Common myeloid progenitor, CD34-positive (primary cell): ENCODE results near the gene PSG4.
"Not testable (repeated sequence)": the region's sequence is repeated elsewhere in the genome, so short reads cannot be mapped to it uniquely, and the experiment has no call there.

Source experiments
- CTCF ChIA-PET: fragments of 350-600 bp; sonication (Branson Sonifier 250); formaldehyde crosslinking; loops from one replicate; lab custom pipeline; 2021; ENCODE audit warnings: antibody characterized with exemption; lab: Charles Lee
- POLR2A ChIA-PET: fragments of 350-600 bp; sonication (Branson Sonifier 250); formaldehyde crosslinking; loops from one replicate; lab custom pipeline; 2021; ENCODE audit warnings: antibody characterized with exemption; lab: Charles Lee
- DNase-seq, 3 donors: peaks; one replicate each; pipeline versions ENCODE4 v3.0.0 to v3.0.0-alpha.2; 2013
- H3K27ac ChIP-seq, 2 experiments: 1 replicate in 1 of 2; 2 replicates in 1 of 2; pipeline ENCODE4 v1.7.0; 2013; ENCODE audit warnings: inconsistent platforms in 2 of 2, low read length in 2 of 2, mild to moderate bottlenecking in 2 of 2, low read depth in 1 of 2, moderate library complexity in 1 of 2; ENCODE audit not compliant: severe bottlenecking in 2 of 2, insufficient read depth in 1 of 2, poor library complexity in 1 of 2
- H3K27me3 ChIP-seq, 5 experiments: replicated peaks in 2 of 5; 1 replicate in 3 of 5; 2 replicates in 2 of 5; pipeline versions ENCODE4 v1.6.1 to v1.7.0; 2013; ENCODE audit warnings: low read length in 4 of 5, mild to moderate bottlenecking in 2 of 5, moderate library complexity in 2 of 5, inconsistent platforms in 1 of 5; ENCODE audit not compliant: insufficient read depth in 5 of 5, control insufficient read depth in 4 of 5
- H3K36me3 ChIP-seq, 4 experiments: 1 replicate in 2 of 4; 2 replicates in 2 of 4; pipeline versions ENCODE4 v1.6.1 to v1.7.0; 2013; ENCODE audit warnings: low read length in 3 of 4, control low read depth in 1 of 4, mild to moderate bottlenecking in 1 of 4; ENCODE audit not compliant: control insufficient read depth in 4 of 4, insufficient read depth in 4 of 4
- H3K4me1 ChIP-seq, 4 experiments: 1 replicate in 3 of 4; 2 replicates in 1 of 4; pipeline versions ENCODE4 v1.6.1 to v1.7.1; 2013; ENCODE audit warnings: low read length in 3 of 4, mild to moderate bottlenecking in 3 of 4, control low read depth in 1 of 4, inconsistent platforms in 1 of 4, moderate library complexity in 1 of 4; ENCODE audit not compliant: control insufficient read depth in 4 of 4, insufficient read depth in 4 of 4; ENCODE audit errors: control extremely low read depth in 1 of 4
- H3K4me3 ChIP-seq, 7 experiments: 1 replicate in 4 of 7; 2 replicates in 3 of 7; pipeline versions ENCODE4 v1.5.1 to v1.7.0; 2013; ENCODE audit warnings: mild to moderate bottlenecking in 7 of 7, low read length in 6 of 7, moderate library complexity in 6 of 7, inconsistent platforms in 2 of 7, low read depth in 2 of 7, control low read depth in 1 of 7; ENCODE audit not compliant: insufficient read depth in 4 of 7, control insufficient read depth in 1 of 7; ENCODE audit errors: extremely low read depth in 1 of 7
- H3K9me3 ChIP-seq, 5 experiments: 1 replicate in 4 of 5; 2 replicates in 1 of 5; pipeline versions ENCODE4 v1.6.1 to v1.7.1; 2013; ENCODE audit warnings: low read length in 4 of 5, mild to moderate bottlenecking in 2 of 5, inconsistent platforms in 1 of 5, low read depth in 1 of 5, moderate library complexity in 1 of 5; ENCODE audit not compliant: control insufficient read depth in 4 of 5, insufficient read depth in 2 of 5; ENCODE audit errors: control extremely low read depth in 1 of 5
- WGBS: methylation state at CpG from one replicate; pipeline ENCODE4 v1.1.5; 2013; ENCODE audit not compliant: insufficient coverage; 5-methylcytosine and 5-hydroxymethylcytosine counted together

Gene PSG4

GRCh38 chr19:43152214-43152613 is 53.2 kb downstream of the PSG4 start:
- 80% methylated on average over 1 of the region's 4 CpGs for WGBS
- H3K27ac ChIP-seq, result no peak overlapping the region

GRCh38 chr19:43149788-43150187 is 55.6 kb downstream of the PSG4 start:
- DNase-seq, POLR2A ChIA-PET, H3K4me3 ChIP-seq, H3K36me3 ChIP-seq, CTCF ChIA-PET, H3K4me1 ChIP-seq, H3K27me3 ChIP-seq, H3K9me3 ChIP-seq, H3K27ac ChIP-seq: not testable (repeated sequence)
- 90% methylated on average over 5 of the region's 7 CpGs for WGBS

More at GRCh38 chr19:43152214-43152613, 53.2 kb downstream of the PSG4 start:
- POLR2A ChIA-PET, result no interaction called here
- no peaks in the 10 kb centered on the region for H3K9me3 ChIP-seq
- DNase-seq, result peak in 1 of 3 donors; percentile 1
- CTCF ChIA-PET, result no interaction called here
- no peak overlapping the region for H3K4me3 ChIP-seq
- no peaks in the 10 kb centered on the region for H3K36me3 ChIP-seq
- no peaks in the 10 kb centered on the region for H3K27me3 ChIP-seq
- H3K4me1 ChIP-seq, result peaks cover 0 to 1% (median 0%) of the 10 kb centered on the region in 4 experiments

- Histone ChIP-seq H3K4me1 (peaks cover 0 to 1% (median 0%) of the 10 kb centered on the region in 4 experiments), H3K36me3 (no peaks in the 10 kb centered on the region), H3K9me3 (no peaks in the 10 kb centered on the region), H3K27ac (no peak overlapping the region), H3K4me3 (no peak overlapping the region), H3K27me3 (no peaks in the 10 kb centered on the region)
- whole genome bisulfite sequencing, result no CpG with 5 or more reads among the region's 1 CpG
- ChIA-PET CTCF (no interaction called here), POLR2A (no interaction called here)
- peak; percentile 2 to 23 (median 4) for DNase-seq
These were observed 57.2 kb downstream of the PSG4 start for GRCh38 chr19:43148233-43148632.
